Stimulated activated naive CD4-positive, alpha-beta T cell (primary cell): ENCODE data around the gene NECAB2.

ENCODE experiments used
- DNase-seq, 6 experiments: peaks; one replicate each; lab custom pipeline; 2025; lab: John Stamatoyannopoulos, UW

Gene NECAB2

DNA sequence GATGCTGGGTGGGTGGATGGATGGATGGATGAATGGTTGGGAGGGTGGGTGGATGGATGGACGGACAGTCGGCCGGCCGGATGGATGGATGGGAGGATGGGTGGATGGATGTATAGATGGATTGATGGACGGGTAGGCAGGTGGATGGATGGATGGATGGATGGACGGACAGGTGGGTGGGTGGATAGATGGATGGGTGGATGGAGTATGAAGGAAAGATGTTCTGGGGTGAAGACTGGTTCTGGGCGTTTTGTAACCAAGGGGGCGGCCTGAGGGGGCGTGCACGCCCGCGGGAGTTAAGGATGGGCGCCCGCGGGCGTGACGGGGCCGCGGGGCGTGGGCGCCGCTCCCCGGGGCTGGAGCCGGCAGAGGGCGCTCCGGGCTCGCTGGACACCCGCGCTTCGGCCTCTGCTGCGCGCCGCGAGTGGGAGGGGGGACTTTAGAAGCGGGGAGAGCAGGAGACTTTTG is at the start of gene NECAB2:
TSS of gene NECAB2 (plus strand) at position 407 of the 468 bp plus-strand sequence. CDS start 405 bp downstream, outside the sequence.
- no peak for DNase-seq

DNA sequence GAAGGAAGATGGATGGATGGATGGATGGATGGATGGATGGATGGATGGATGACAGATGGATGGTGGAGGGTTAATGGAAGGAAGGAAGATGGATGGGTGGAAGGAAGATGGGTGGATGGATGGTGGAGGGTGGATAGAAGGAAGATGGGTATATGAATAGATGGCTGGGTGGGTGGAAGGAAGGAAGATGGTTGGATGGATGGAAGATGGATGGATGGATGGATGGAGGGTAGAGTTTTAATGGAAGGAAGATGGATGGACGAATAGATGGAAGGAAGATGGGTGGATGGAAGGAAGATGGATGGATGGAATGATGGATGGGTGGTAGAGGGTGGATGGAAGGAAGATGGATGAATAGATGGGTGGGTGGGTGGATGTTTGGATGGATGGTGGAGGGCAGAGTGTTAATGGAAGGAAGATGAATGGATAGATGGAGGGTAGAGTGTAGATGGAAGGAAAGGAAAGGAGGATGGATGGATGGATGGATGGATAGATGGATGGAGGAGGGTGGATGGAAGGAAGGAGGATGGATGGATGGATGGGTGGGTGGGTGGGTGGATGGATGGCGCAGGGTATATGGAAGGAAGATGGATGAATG is 47.1 kb upstream of the NECAB2 start:
- no peak for DNase-seq

DNA sequence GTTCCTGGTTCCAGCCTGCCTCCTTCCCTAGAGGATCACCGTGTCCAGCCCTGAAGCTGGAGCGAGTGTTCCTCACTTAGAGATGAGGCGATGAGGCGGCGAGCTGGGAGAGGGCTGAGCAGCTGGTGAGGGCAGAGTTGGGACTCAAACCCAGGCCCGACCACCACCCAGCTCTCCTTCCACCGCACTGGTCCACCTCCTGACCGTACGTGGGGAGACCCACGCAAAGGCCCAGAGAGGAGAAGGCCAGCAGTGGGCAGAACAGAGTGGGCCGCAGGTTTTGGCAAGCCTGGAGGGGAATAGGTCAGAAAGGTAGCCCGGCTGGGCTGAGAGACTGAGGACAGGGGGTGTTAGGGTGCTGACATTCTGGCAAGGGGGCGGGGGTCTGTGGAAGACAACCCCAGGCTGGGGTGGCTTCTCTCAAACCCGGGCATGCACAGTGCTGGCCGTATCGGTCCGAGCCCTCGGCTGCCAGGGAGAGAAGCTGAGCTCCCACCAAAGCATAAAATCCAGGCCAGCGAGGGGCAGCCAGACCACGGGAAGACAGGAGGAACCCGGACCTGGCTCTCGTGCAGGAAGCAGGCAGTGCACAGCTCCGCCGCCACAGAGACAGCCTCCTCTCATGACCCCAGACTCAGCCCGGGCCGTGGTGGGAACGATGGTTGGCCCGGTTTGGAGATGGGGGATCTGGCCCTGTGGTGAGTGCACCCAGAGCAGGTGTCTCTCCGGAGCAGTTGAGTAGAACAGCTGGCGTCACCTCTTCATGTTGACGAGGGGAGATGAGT is 44.3 kb upstream of the NECAB2 start:
- DNase-seq, result no peak

DNA sequence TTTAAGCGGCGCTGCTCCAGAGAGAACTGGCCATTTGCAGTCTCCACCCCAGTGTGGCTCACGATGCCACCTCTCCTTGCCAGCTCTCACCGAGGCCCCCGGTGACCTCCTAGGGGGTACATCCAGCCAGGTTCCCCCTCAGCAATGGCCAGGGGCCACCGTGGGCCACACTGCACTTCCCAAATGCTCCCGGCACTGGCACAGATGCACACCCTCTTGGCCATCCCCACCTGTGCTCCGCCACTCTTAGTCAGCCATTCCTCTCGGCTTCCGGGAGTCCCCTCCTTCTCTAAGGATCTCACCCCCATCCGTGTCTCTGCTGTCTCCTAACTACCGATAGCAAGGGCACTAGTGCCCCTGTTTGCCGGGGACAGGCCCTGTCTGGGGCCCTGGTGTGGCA is 43.4 kb upstream of the NECAB2 start:
- no peak for DNase-seq

DNA sequence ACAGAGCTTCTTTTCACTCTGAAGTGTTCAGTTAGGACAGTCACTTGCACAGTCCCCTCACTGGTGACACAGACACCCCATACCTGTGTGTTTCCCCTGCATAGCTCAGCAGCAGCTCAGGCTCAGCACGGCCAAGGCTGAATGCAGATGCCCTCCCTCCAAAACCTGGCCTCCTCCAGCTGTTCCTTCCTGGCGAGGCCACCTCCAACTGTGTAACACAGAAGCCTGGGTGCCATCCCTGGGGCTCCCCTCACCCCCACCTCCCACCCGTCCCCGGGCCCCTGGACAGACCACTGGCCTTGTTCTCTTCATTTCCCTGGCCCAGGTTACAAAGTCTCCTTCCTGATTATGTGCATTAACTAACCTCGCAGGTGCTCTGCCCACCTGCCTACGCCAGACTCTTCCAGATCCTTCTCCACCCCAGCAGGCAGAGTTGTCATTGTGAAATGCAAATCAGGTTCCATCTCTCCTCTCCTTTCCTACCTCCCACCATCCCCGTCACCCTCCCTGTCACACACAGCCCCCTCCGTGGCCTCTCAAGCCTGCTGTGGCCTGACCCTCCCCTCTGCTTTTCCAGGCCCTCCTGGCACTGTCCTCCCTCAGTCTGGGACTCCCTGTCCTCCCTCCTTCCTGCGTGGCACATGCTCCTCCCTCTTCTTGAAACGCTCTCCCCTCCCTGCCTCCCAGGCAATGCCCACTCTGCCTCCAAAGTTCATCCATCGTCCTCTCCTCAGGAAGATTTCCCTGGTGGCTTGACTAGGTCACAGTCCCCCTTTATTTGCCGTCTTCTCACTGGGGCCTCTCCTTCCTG is 42.7 kb upstream of the NECAB2 start:
- DNase-seq, result no peak

DNA sequence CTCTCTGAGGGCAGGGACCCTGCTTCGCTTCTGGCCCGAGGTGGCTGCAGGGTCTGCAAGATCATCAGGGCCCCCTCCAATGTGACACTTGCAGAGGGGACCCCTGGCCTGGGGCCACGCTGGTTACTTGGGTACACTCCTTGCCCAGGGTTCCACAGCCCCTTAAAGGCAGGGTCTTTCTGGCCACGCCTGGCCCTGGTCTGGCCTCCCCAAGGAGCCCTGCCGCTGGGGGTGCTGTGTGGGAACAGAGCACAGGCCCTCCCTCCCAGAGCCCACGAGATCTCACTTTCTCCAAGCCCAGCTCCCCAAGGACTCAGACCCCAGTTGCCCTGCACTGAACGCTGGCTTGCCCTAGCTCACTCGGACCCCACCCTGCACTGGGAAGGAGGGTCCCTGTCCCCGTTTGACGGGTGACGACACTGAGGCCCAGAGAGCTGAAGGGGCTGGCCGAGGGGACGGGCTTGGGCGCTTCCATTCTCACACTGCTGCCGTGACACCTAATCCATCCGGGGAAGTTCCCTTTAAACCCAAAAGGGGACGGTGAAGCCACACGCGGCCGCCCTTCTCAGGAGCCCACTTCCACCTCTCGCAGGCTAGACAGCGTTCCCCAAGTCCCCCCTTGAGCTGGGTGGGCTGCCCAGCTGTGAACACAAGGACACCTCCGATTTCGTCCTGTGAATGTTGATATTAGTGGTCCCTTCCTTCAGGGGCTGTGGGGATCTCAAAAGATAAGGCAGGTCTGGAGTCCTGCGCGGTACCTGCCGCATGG is 41.9 kb upstream of the NECAB2 start:
- no peak for DNase-seq

DNA sequence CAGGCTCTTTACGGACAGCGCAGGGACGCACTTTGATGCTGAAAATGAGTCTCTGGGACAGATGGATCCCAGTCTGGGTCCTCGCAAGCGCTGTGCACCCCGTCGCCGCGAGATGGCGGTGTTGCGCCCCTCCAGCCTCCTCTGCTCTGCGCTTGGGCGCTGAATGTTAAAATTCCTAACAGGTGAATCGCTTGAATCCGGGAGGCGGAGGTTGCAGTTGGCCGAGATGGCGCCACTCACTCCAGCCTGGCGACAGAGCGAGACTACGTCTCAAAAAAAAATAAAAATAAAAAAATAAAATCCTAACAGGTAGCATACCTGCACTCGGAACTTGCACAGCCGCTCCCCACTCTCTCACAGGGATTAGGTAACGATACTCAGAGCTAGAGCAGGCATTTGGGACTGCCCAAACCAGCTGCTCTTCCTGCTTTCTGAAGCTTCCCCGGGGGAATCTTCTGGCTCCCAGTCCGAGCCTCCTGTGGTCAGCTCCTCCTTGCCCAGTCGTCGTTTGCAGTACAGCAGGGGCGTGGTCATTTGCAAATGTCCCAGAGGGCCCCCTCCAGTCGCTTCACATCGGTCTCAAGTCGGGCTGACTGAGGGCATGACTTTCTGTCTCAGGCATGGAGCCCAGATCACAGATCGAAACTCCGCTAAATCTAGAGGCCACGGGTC is 41.2 kb upstream of the NECAB2 start:
- DNase-seq, result peak in 5 of 6 experiments; percentile 4 to 51 (median 30)

DNA sequence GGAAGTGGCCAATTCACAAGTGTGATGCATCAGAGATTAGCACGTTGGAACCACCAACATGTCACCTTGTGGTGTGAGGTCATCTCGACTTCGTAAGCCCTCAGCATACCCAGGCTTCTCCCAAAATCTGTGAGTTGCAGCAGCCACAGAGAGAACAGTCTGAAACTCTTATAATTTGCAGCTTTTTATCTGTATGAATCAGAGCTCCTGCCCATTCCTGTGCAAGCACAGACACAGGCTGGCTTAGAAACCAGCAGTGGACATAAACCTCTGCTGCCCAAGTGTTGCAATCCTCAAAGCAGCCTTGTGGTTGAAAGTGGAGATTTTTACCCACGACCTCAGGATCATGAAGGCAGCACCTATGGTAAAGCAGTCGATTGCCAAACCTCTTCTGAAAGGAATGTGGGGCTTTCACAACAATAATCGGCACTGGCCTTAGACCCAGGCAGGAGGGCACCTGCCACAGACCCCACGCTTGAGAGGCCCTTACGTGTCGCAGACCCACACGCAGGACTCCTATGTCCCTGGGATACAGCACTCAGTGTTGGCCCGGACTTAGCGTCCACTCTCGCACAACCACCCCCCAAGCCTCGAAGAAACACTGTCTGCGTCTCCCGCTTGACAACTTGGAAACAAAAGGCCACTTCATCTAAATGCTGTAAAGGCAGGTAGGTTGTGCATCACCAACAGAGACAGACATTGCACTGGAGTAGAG is 39.5 kb upstream of the NECAB2 start:
- DNase-seq, result no peak

DNA sequence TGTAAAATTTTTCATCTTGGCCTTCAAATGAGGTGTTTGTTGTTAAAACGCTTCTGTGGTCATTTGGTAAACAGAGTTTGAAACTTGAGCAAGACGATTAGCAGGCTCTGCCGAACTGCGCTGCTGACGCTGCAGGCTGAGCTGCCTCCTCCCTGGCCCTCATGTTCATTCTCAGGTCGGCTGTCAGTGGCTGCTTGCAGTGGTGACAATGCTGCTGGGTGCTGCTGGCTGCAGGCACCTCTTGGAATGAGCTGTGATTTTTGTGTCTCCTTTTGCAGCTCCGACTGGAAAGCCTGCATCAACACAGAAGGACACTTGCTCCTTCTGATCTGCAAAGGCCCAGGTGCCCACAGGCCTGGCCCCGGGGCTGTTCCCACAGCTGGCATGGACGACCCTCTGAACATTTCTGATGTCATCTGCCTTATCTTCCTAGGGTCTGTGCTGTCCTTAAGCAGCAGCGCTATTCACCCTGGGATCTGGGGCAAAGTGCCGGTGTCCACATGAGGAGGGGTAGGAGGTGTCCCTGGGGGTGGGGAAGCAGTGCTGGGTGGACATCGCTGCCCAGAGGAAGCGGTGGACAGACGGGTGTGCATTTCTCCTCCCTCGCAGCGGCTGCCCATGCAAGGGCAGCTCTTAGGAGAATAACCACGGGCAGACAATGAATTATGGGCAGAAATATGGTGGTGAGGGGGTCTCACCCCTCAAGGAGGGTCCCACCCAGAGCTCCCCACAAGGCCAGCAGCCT is 38.1 kb upstream of the NECAB2 start:
- DNase-seq, result no peak

DNA sequence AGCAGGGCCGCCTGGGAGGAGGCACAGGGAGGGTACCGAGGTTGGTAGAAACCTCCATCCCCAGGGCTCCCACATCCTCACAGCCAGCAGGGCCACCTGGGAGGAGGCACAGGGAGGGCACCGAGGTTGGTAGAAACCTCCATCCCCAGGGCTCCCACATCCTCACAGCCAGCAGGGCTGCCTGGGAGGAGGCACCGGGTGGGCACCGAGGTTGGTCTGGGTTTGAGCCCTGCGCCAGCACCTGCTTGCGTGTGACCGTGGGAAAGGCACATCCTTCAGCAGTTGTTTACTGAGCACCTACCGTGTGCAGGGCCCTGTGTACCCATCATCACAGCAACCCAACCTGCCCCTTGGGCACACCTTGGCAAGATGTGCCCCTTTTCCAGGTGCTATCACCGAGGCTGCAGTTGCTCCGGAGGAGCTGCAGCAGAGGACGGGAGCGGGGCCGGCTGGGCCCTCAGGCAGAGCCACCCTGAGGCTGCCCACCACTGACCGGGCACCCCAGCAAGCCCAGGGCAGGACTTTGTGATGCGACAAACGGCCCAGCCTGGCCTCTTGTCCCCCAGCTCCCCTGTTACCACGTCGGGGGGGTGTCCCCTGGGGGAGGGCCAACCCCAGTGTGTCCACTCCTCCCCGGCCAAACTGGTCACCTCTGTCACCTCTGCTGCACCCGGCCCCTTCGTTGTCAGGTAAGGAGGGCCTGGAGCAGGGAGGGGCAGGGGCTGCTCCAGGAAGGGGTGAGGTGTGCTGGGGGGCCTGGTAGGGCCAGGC is 37.1 kb upstream of the NECAB2 start:
- DNase-seq, result no peak

DNA sequence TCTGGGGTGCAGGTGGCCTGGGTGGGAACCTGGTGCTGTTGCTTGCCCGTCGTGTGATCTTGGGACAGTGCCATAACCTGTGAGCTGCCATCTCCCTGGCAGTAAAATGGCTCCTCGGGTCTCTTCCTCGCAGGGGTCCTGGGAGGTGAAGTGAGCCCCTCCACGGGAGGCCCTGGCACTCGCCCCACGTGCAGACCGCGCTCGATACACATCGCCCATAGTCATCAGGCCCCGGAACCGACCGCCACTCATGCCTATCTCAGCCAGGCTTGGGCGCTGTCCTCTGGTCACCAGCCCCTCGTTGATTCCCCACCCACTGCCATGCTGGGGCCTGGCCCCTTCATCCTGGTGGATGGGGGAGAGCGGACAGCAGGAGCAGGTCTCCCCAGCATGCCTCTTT is 36.5 kb upstream of the NECAB2 start:
- DNase-seq, result no peak

DNA sequence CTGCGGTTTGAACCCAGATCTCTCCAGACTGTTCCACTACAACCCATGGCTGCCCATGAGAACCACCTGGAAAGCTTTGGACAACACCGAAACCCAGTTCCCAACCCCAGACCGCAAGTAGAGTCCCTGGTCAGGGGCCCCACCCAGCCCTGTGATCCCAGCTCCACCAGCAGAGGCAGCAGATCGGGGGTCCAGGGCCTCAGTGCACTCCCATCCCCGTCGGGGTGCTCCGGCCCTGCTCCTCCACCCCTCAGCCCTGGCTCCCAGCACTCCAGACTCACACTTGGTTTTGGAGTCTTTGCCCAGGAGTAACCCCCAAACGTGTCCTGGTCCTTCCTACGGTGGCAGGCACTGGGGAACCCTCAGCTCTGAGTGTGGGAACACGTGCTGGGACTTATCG is 35.7 kb upstream of the NECAB2 start:
- no peak for DNase-seq

DNA sequence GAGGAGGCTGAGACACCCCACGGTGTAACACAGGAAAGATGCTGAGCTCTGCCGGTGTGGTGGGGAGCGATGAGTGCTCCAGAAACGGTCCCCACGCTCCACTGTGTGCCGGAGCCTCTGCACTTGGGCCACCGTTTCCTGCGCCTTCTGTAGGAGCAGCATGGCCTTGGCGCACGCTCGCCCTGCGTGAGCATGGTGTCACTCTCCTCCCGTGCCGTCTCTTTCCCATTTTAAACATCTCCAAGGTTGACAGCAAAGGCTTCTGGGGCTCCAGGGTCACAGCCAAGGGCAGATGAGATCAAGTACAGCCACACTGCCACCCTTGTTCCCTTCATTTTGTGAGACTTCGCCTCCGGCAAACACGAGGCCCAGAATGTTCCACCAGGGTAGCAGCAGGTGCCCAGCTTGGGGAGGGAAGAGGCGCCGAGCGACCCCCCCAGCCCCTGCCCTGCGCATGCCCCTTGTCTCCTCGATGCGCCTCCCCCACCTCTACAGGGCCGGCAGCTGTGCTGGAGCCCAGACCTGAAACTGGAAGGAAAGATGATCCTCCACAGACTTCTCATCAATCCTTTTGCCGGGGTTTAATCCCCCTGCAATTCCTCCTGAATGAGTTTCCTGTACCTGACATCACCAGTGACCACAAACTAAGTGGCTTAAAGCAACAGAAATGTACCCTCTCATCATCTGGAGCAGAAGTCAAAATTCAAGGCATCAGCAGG is 34.9 kb upstream of the NECAB2 start:
- DNase-seq, result no peak

DNA sequence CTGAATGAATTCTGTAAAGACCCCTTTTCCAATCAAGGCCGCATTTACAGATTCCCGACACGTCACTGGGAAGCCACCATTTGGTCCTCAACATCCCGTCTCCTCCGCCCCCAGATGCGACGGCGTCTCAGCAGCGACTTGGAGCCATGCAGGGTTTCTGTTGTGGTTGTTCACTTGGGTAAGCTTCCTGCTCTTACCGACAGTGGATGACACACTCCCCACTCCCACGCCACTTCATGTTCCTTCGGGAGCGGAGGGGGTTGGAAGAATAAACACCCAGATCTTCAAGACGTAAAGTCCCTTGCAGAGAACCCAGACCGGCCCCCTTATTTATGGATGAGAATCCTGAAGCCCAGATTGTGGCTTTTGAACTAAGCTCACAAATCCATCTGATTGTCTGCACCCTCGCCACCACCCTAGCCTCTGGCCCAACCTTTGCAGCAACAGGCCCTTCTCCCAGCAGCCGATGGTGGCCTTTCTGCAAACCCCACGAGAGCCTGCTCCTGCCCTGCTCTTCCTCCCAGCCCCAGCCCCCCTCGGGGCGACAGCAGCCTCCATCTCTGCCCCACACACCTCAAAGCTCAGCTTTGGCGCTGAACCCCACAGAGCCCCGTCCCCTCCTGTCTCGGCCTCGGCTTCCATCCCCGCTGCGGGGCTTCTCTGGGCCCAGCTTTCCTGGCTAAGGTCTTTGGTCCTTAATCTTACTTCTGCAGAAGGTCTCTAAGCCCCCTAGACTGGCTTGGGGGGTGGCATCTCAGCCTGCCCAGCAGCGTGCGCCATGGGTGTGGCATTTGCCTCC is 34.0 kb upstream of the NECAB2 start:
- no peak for DNase-seq

DNA sequence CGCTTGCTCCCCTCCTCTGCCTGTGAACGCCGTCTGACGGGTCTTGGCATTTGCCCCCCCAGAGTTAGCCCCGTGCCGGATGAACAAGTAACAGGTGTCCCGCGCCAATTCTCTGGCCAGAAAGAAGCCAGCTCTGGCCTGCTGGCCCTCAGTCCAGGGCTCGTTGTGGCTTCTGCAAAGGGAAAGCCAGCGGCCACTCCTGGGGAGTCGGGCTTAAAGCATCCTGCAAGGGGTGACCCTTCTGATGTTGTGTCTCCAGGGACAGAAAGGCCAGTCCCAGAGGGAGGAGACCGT is 33.4 kb upstream of the NECAB2 start:
- DNase-seq, result no peak

DNA sequence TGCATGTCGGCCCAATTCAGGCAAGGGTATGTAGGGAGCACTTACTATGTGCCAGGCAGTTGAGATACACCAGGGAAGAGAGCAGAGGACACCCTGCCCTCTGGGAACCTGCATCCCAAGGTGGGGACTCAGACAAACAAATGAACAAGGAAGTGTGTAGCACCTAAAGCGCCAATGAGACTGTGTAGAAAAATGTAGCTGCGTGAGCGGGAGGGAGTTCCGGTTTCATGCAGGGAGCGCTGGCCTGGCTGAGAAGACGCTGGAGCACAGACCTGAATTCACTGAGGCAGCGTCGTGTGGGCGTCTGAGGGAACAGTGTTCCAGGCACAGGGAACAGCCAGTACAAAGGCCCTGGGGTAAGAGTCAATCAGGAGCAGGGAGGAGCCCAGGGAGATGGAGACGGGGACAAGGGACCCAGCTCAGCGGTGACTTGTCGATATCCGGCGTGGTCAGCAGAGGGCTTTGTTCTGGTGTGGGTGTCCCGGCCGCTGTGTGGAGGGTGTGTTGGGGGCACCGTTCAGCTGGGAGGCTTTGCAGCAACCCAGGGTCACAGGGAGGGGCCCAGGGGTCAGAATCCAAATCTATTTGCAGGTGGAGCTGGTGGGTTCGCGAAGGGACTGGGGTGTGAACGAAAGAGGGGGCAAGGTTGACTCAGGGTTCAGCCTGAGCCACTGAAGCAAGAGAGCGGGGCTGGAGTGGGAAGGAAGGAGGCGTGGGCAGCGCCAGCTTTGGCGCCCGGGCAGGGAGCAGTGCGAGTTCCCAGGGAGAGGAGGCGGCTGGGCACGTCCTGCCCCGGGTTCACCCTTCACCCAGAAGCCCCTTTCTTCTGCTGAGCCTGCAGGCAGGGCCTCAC is 32.8 kb upstream of the NECAB2 start:
- no peak for DNase-seq

DNA sequence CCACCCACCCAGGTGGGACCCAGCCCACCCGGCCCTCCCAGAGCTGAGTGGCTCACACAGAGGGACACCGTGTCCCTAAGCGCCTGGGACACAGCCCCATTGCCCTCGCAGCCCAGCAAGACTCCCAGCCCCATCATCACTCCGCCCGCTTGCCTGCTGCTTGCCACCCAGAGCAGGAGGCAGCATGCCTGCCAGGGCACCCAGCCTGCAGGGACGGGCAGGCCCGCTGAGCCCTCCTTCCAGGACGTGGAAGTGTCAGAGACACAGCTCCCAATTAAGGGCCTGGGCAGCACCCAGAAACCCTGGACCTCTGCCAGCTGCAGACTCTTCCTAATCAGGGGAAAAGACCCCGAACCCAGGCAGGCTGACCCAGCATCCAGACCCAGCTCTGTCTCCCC is 32.2 kb upstream of the NECAB2 start:
- no peak for DNase-seq
